ENCODE results near the gene HPCAL4. TPM values are rescaled to one million over a fixed set of nuclear protein-coding genes. Genes with fewer than 3 reads are reported as not detected.

HPCAL4 gene
- total RNA-seq, 4 donors from 2014 or later, result not detected

DNA sequence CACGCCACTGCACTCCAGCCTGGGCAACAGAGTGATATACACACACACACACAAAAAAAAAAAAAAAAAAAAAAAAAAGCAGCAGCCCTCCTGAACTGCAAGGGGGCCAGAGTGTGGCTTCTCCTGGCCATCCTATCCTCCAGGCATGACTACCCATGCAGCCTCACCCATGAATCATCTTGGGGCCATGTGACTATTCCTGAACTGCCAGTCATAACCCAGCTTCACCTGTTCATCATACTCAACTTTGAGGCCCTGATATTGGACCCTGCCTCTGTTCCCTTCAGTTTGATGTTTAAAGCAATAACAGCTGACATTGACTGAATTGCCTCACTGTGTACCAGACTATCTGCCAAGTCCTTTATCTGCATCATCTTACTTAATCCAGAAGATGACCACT is 2.8 kb upstream of the HPCAL4 start:
- WGBS, 2 donors, result 86 to 100% methylated on average over 1 of the region's 1 CpG
- no peak for DNase-seq (ENCODE audit: low spot score in 2 of 2)
- intact Hi-C loops (cut with DNase I; ENCODE audit: low total_unique reads), result no loop called here
- no peak overlapping the region for H3K4me3 ChIP-seq (ENCODE audit: low read depth, poor library complexity, severe bottlenecking)
- TF ChIP-seq, protein P1, sequence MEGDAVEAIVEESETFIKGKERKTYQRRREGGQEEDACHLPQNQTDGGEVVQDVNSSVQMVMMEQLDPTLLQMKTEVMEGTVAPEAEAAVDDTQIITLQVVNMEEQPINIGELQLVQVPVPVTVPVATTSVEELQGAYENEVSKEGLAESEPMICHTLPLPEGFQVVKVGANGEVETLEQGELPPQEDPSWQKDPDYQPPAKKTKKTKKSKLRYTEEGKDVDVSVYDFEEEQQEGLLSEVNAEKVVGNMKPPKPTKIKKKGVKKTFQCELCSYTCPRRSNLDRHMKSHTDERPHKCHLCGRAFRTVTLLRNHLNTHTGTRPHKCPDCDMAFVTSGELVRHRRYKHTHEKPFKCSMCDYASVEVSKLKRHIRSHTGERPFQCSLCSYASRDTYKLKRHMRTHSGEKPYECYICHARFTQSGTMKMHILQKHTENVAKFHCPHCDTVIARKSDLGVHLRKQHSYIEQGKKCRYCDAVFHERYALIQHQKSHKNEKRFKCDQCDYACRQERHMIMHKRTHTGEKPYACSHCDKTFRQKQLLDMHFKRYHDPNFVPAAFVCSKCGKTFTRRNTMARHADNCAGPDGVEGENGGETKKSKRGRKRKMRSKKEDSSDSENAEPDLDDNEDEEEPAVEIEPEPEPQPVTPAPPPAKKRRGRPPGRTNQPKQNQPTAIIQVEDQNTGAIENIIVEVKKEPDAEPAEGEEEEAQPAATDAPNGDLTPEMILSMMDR (IDR thresholded peaks at IDR 0.05), result no peak
- no peak for TF ChIP-seq POLR2A (IDR thresholded peaks at IDR 0.05)

DNA sequence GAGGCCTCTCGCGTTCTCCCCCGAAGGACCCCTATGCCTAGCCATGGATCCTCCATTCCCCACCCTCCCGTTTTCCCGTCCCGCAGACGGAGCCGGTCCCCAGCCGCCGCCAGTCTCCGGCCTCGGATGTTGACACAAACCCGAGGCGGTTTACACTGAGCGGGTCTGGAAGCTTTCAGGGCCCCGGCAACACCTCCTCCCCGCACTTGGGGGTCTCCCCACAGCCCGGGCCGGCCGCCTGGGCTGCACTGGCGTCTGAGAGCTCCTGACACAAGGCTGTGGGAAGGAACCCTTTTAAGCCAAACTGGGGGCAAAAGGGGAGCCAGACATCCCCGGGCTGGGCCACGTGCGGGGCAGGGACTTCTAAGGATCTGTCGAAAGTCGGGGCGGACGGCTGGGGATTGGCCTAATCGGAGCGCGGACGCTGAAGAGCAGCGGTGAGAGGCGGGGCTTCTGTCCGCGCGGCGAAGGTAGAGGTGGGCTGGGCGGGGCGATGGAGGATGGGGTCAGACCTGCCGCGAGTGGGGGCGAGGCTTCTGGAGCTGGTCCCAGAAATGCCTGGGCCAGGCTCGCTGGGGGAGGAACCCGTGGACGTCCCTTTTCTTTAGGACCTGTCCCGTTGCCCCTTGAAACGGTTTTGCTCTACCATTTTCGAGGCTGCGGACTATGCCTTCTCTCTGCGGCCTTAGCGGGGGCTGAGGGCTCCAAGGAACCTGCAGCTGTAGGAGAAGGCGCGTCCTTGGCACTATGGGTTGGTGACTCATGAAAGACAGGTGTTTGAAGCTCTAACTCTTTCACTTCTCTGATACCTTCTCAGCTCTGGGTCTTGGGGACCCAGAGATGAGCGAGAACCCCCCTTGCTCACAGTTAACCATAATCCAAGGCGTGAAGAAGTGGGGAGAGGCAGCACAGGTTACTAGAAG is 1.2 kb upstream of the HPCAL4 start:
- WGBS, 2 donors, result 9 to 14% methylated on average over 55 to 56 of the region's 56 CpGs
- no peak for TF ChIP-seq POLR2A (IDR thresholded peaks at IDR 0.05)
- TF ChIP-seq, protein P1 (IDR thresholded peaks at IDR 0.05), result no peak
- no peak for DNase-seq (ENCODE audit: low spot score in 2 of 2)
- intact Hi-C loops (cut with DNase I; ENCODE audit: low total_unique reads), result no loop called here
- H3K4me3 ChIP-seq (ENCODE audit: low read depth, poor library complexity, severe bottlenecking), result no peak overlapping the region

DNA sequence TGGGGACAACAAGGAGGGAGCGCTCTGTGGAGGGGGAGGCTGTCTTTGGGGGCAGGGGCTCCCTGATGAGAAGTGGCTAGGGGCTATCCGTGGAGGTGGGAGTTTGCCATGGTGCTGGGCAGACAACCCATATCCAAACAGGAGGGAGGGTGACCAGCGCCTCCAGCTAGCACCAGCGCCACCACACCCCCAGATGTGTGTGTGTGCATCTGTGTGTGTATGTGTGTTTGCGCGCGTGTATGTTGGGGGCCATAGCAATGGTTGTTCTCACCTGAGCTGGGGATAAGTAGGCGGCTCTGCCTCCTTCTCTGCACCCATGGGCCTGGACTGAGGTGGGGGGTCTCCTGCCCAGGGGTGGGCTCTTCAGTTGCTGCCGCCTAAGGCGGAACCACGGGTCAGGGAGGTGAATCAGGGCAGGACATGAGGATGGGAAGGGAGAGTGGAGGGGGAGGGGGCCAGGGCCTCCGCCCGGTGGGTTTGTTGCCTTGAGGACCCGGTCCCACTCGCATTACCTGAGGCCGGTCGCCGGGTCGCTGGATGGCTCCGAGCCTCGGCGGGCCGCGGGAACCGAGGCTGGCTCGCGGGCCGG is 345 bp downstream of the HPCAL4 start:
- no peak for DNase-seq (ENCODE audit: low spot score in 2 of 2)
- intact Hi-C loops (cut with DNase I; ENCODE audit: low total_unique reads), result no loop called here
- TF ChIP-seq, protein P1 (IDR thresholded peaks at IDR 0.05), result no peak
- no peak for TF ChIP-seq POLR2A (IDR thresholded peaks at IDR 0.05)
- H3K4me3 ChIP-seq (ENCODE audit: low read depth, poor library complexity, severe bottlenecking), result no peak overlapping the region
- WGBS, 2 donors, result 16 to 19% methylated on average over 23 to 28 of the region's 28 CpGs

DNA sequence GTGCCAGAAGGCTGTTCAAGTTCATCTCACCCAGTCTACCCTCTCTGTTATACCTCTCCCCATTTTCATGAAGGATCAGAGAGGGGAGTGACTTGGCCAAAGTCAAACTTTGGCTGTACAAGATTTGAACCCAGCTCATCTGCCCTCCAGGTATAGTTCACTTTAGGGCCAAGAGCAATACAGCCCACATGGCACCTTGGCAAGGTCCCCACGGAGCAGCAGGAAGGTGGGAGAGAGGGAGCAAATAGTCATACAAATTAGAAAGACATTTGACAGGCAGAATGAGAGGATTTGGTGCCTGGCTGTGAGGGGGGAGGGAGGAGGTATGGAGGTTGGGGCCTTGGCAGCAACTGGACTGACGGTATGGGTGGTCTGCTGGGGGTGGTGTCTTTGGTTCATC is 1.0 kb downstream of the HPCAL4 start:
- no peak for TF ChIP-seq POLR2A (IDR thresholded peaks at IDR 0.05)
- TF ChIP-seq, protein P1 (IDR thresholded peaks at IDR 0.05), result no peak
- 25 to 27% methylated on average over 2 of the region's 2 CpGs for WGBS, 2 donors
- intact Hi-C loops (cut with DNase I; ENCODE audit: low total_unique reads), result no loop called here
- no peak for DNase-seq (ENCODE audit: low spot score in 2 of 2)
- no peak overlapping the region for H3K4me3 ChIP-seq (ENCODE audit: low read depth, poor library complexity, severe bottlenecking)

DNA sequence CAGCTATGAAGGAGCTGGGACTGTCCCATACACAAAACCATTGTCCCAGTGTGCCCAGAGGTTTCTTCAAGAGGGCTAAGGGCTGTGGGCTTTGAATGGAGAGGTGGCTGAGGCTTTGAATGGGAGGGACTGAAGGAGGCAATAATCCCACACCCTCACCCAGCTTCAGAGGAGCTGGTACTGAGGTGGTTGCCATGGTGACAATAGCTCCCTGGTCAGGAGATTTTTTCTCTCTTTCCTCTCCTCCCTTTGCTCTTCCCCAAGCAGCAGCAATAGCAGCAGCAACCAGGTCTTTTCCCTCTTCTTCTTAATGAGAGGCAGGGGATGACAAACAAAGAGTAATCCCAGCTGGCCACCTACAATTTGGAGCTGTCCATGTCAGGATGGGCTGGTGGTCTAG is 1.6 kb downstream of the HPCAL4 start:
- TF ChIP-seq, protein P1 (IDR thresholded peaks at IDR 0.05), result no peak
- no peak for TF ChIP-seq POLR2A (IDR thresholded peaks at IDR 0.05)
- intact Hi-C loops (cut with DNase I; ENCODE audit: low total_unique reads), result no loop called here
- no peak for DNase-seq (ENCODE audit: low spot score in 2 of 2)

More for the DNA sequence above, 1.6 kb downstream of the HPCAL4 start:
- H3K4me3 ChIP-seq (ENCODE audit: low read depth, poor library complexity, severe bottlenecking), result no peak overlapping the region
